Lower leg skin (tissue), 4 donors: ENCODE measurements around the gene LCE4A. TPM values are rescaled to one million over a fixed set of nuclear protein-coding genes. Genes with fewer than 3 reads are reported as not detected.

Source experiments
- DNase-seq, 2 donors: peaks; one replicate each; pipeline ENCODE4 v3.0.0-alpha.2; 2019; ENCODE audit warnings: low spot score in 2 of 2
- H3K4me3 ChIP-seq: fragments of 200-600 bp; sonication (generic); 2 replicates; pipeline ENCODE4 v1.5.1; 2017; ENCODE audit warnings: mild to moderate bottlenecking, low read depth; ENCODE audit not compliant: poor library complexity, severe bottlenecking
- CTCF ChIP-seq, 3 donors: fragments of 450-650 bp; IDR thresholded peaks; one replicate each; pipeline ENCODE4 v1.5.1; 2016; ENCODE audit warnings: antibody characterized with exemption in 3 of 3, mild to moderate bottlenecking in 3 of 3, moderate library complexity in 2 of 3
- POLR2A ChIP-seq, 2 donors: fragments of 450-650 bp; IDR thresholded peaks; one replicate each; pipeline ENCODE4 v1.6.1; 2016 to 2017; ENCODE audit warnings: antibody characterized with exemption in 2 of 2, mild to moderate bottlenecking in 1 of 2, moderate library complexity in 1 of 2
- WGBS, 2 donors: methylation state at CpG; one replicate each; pipeline ENCODE4 v1.1.5; 2018; 5-methylcytosine and 5-hydroxymethylcytosine counted together
- intact Hi-C: fragments of 100-400 bp; cut with DNase I; formaldehyde crosslinking; loops from one replicate; pipeline ENCODE4 v1.15.0; 2023; ENCODE audit warnings: low total_unique reads
- total RNA-seq, 4 donors: library from RNA; depleted of rRNA; stranded (reverse); fragments of >200 nt; gene quantifications; one replicate each; pipeline ENCODE4 v1.1.0, GENCODE V29; 2016

LCE4A gene
- total RNA-seq, 4 donors from 2014 or later, result 5.6 to 7.9 (median 6.7) TPM; not detected in 1

GRCh38 chr1:152718238-152718637, 10.3 kb downstream of the LCE4A start:
- no peak for TF ChIP-seq POLR2A (IDR thresholded peaks at IDR 0.05)
- no peak for TF ChIP-seq CTCF (IDR thresholded peaks at IDR 0.05)
- DNase-seq, result no peak
- intact Hi-C loops, result no loop called here
- H3K4me3 ChIP-seq, result no peak overlapping the region

- DNase-seq, result no peak
- intact Hi-C loops, result no loop called here
- TF ChIP-seq CTCF (IDR thresholded peaks at IDR 0.05) (no peak), POLR2A (IDR thresholded peaks at IDR 0.05) (no peak)
- H3K4me3 ChIP-seq, result no peak overlapping the region
These were observed 17.3 kb downstream of the LCE4A start for GRCh38 chr1:152725261-152725660.

- 64 to 78% methylated on average over 1 of the region's 1 CpG for WGBS, 2 donors
- intact Hi-C loops, result no loop called here
- TF ChIP-seq CTCF (IDR thresholded peaks at IDR 0.05) (no peak), POLR2A (IDR thresholded peaks at IDR 0.05) (no peak)
- DNase-seq, result no peak
- H3K4me3 ChIP-seq, result no peak overlapping the region
These were observed 21.0 kb downstream of the LCE4A start for GRCh38 chr1:152728986-152729385.

DNA sequence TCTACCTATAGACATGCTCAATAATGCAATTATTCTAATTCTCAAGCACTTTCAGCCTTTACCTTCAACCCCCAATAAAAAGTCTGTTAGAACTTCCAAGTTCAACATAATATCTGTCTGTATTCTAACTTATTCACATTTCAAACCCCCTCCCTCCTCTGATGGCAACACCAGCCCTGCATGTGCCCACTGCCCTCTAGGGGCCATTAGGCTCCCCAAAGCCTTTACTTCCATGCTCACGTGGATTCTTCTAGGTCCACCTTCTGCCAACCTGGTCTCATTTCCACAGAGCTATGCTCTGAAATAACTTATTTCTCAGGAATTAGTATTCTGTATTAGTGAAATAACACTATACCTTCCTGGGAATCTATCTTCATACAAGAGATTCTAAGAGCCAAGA, 27.7 kb downstream of the LCE4A start:
- TF ChIP-seq CTCF (IDR thresholded peaks at IDR 0.05), result no peak
- no peak for TF ChIP-seq POLR2A (IDR thresholded peaks at IDR 0.05)
- 15 to 28% methylated on average over 1 of the region's 1 CpG for WGBS, 2 donors
- intact Hi-C loops, result no loop called here
- no peak for DNase-seq
- no peak overlapping the region for H3K4me3 ChIP-seq

DNA sequence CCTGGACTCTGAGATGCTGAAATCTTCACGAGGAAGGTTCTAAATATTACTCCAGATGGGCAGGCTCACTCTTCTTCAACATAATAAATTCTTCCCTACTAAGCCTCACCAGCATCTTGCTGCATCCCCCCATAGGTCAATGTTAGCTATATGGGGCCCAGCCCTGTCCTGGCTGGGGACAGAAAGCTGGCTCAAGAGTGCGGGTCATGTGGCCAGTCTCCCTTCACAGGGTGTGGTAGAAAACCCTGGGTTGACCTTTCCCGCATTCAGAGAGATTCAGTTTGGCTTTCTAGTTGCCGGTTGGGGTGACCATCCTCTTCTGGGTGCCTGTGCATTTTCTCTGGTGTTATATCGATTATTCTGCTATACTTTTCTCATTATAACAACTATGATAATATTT, 30.0 kb downstream of the LCE4A start:
- DNase-seq, result no peak
- intact Hi-C loops, result no loop called here
- TF ChIP-seq CTCF (IDR thresholded peaks at IDR 0.05), result no peak
- TF ChIP-seq POLR2A (IDR thresholded peaks at IDR 0.05), result no peak
- no peak overlapping the region for H3K4me3 ChIP-seq
- 85 to 87% methylated on average over 5 of the region's 5 CpGs for WGBS, 2 donors

- no peak overlapping the region for H3K4me3 ChIP-seq
- no peak for DNase-seq
- 49% methylated on average over 3 of the region's 3 CpGs for WGBS, 2 donors
- intact Hi-C loops, result no loop called here
- TF ChIP-seq CTCF (IDR thresholded peaks at IDR 0.05) (no peak), POLR2A (IDR thresholded peaks at IDR 0.05) (no peak)
These were observed 31.9 kb downstream of the LCE4A start for GRCh38 chr1:152739841-152740240.
